Measurements from ENCODE around the gene TEKT1. TPM values are rescaled to one million over a fixed set of nuclear protein-coding genes. Genes with fewer than 3 reads are reported as not detected.

The TEKT1 gene
- total and polyA plus RNA-seq, 9 of the 15 experiments (the other 6 are each of a cell fraction or from before 2014, with no cell fraction given) = 0.06 TPM; not detected in 8

- H3K9me3 ChIP-seq (replicated peaks; ENCODE audit: control insufficient read depth, insufficient read depth, low read depth, low read length) = no peaks in the 10 kb centered on the region
- no peak overlapping the region for H3K4me3 ChIP-seq
- POLR2A ChIA-PET = no interaction called here
- in situ Hi-C loops (cut with MboI) = no loop called here
- H2AFZ ChIP-seq (ENCODE audit: low read depth, low read length) = no peak overlapping the region
- WGBS (ENCODE audit: insufficient coverage, low coverage, missing lambda C conversion rate) = 2% methylated on average over 6 of the region's 6 CpGs
- no peak overlapping the region for H3K9ac ChIP-seq (ENCODE audit: insufficient read depth in 1 of 2, low read depth in 2 of 2, low read length in 2 of 2)
- H3K4me2 ChIP-seq (ENCODE audit: insufficient read depth, low read length) = no peak overlapping the region
- ATAC-seq (no peak), DNase-seq (ENCODE audit: extremely low read depth in 1 of 4, low spot score in 3 of 4) (no peak), FAIRE-seq (no peak)
- CTCF ChIA-PET (ENCODE audit: low intra/inter-chr PET ratio) = no interaction called here
- peaks cover 0 to 7% of the 10 kb centered on the region in 2 experiments; a peak in 3 of 5 replicates for H3K4me1 ChIP-seq (replicated peaks in 1 of 2; ENCODE audit: control insufficient read depth in 2 of 2, insufficient read depth in 2 of 2, low read length in 2 of 2)
- no TSS peak for BruUV-seq (replicated peaks)
- H3K36me3 ChIP-seq (ENCODE audit: control insufficient read depth, insufficient read depth, low read length) = no peaks in the 10 kb centered on the region
- H3K27me3 ChIP-seq (ENCODE audit: control insufficient read depth in 2 of 2, insufficient read depth in 2 of 2, low read length in 2 of 2) = peaks cover 2 to 28% of the 10 kb centered on the region in 2 experiments; a peak in 4 of 5 replicates
- no peaks in the 10 kb centered on the region for H4K20me1 ChIP-seq (replicated peaks; ENCODE audit: control insufficient read depth, insufficient read depth, low read length)
- no peak overlapping the region for H3K27ac ChIP-seq (ENCODE audit: extremely low read depth, low read depth, low read length)
- intact Hi-C loops (cut with micrococcal nuclease) = no loop called here
- H3K9me1 ChIP-seq (ENCODE audit: control insufficient read depth, insufficient read depth, low read length) = no peaks in the 10 kb centered on the region
- no peaks in the 10 kb centered on the region for H3K79me2 ChIP-seq (ENCODE audit: control insufficient read depth, insufficient read depth, low read length)
- no peak for TF ChIP-seq HNRNPL (IDR thresholded peaks at IDR 0.05; ENCODE audit: low read depth, low read length)
- TF ChIP-seq RB1 (IDR thresholded peaks at IDR 0.05; ENCODE audit: low read depth) = no peak
- no peak for TF ChIP-seq HES1 (IDR thresholded peaks at IDR 0.05; ENCODE audit: low read depth)
- no peak for TF ChIP-seq TBP (optimal IDR thresholded peaks at IDR 0.05; ENCODE audit: low read depth, low read length)
- TF ChIP-seq CUX1 (CRISPR knock-in tag; IDR thresholded peaks at IDR 0.05) = no peak
- TF ChIP-seq ZNF316 (IDR thresholded peaks at IDR 0.05) = no peak
- no peak for TF ChIP-seq ZC3H8 (IDR thresholded peaks at IDR 0.05)
- TF ChIP-seq NFYB (IDR thresholded peaks at IDR 0.05; ENCODE audit: extremely low read depth, insufficient read length) = no peak
- TF ChIP-seq ERF (CRISPR knock-in tag; IDR thresholded peaks at IDR 0.05) = no peak
- no peak for TF ChIP-seq ZBED1 (IDR thresholded peaks at IDR 0.05)
- no peak for TF ChIP-seq HDAC2 (IDR thresholded peaks at IDR 0.05)
- TF ChIP-seq TSHZ1 (CRISPR knock-in tag; IDR thresholded peaks at IDR 0.05) = no peak
- TF ChIP-seq GABPB2 (CRISPR knock-in tag; conservative IDR thresholded peaks at IDR 0.05) = no peak
- TF ChIP-seq HDAC8 (tag; IDR thresholded peaks at IDR 0.05) = no peak
Observed at GRCh38 chr17:6799738-6800137, 31.8 kb downstream of the TEKT1 start.
